RWPE2 (cell line): ENCODE data around the gene DST.

Source experiments
- ATAC-seq: fragments of 200-7000 bp; cut with Tn5 transposase; 3 replicates; pipeline ENCODE4 v1.9.1; 2021; ENCODE audit warnings: low read depth
- DNase-seq: peaks from one replicate; pipeline ENCODE4 v3.0.0-alpha.2; 2020; ENCODE audit warnings: low spot score
- H3K27ac ChIP-seq: fragments of 450-650 bp; 2 replicates; pipeline ENCODE4 v1.5.1; 2017; ENCODE audit warnings: mild to moderate bottlenecking; ENCODE audit not compliant: poor library complexity, severe bottlenecking
- H3K27me3 ChIP-seq: fragments of 250-450 bp; sonication (Bioruptor Pico); 2 replicates; pipeline ENCODE4 v1.5.1; 2021; ENCODE audit warnings: mild to moderate bottlenecking, moderate library complexity; ENCODE audit not compliant: insufficient read depth, poor library complexity, severe bottlenecking
- H3K36me3 ChIP-seq: fragments of 250-450 bp; sonication (Bioruptor Pico); 2 replicates; pipeline ENCODE4 v1.5.1; 2020; ENCODE audit warnings: low read depth, mild to moderate bottlenecking, moderate library complexity
- H3K4me1 ChIP-seq: fragments of 250-450 bp; sonication (Bioruptor Pico); 2 replicates; pipeline ENCODE4 v1.5.1; 2021; ENCODE audit warnings: mild to moderate bottlenecking, moderate library complexity; ENCODE audit not compliant: insufficient read depth, poor library complexity, severe bottlenecking
- H3K4me3 ChIP-seq: fragments of 250-450 bp; sonication (Bioruptor Pico); 2 replicates; pipeline ENCODE4 v1.5.1; 2021; ENCODE audit warnings: mild to moderate bottlenecking, moderate library complexity; ENCODE audit not compliant: severe bottlenecking
- H3K9me3 ChIP-seq: fragments of 250-450 bp; sonication (Bioruptor Pico); 2 replicates; pipeline ENCODE4 v1.5.1; 2021; ENCODE audit warnings: mild to moderate bottlenecking, moderate library complexity; ENCODE audit not compliant: severe bottlenecking
- CTCF ChIP-seq: fragments of 450-650 bp; IDR thresholded peaks from one replicate; pipeline ENCODE4 v1.5.1; 2017; ENCODE audit warnings: mild to moderate bottlenecking, moderate library complexity; ENCODE audit not compliant: poor library complexity, severe bottlenecking

The DST gene

GRCh38 chr6:56440551-56440981, 202.1 kb downstream of the DST start:
- no peak for TF ChIP-seq CTCF
- peaks cover 16% of the 10 kb centered on the region for H3K4me1 ChIP-seq
- H3K27me3 ChIP-seq = no peaks in the 10 kb centered on the region
- DNase-seq = no peak
- H3K36me3 ChIP-seq = no peaks in the 10 kb centered on the region
- no peaks in the 10 kb centered on the region for H3K9me3 ChIP-seq
- no peak overlapping the region for H3K4me3 ChIP-seq
- no peak for ATAC-seq
- H3K27ac ChIP-seq = no peak overlapping the region

- no peaks in the 10 kb centered on the region for H3K27me3 ChIP-seq
- H3K36me3 ChIP-seq = no peaks in the 10 kb centered on the region
- peak overlapping the region; percentile 46 for H3K27ac ChIP-seq
- ATAC-seq (peak; percentile 89), DNase-seq (no peak)
- TF ChIP-seq CTCF = no peak
- H3K4me1 ChIP-seq = peaks cover 21% of the 10 kb centered on the region
- H3K4me3 ChIP-seq = no peak overlapping the region
- H3K9me3 ChIP-seq = no peaks in the 10 kb centered on the region
Measured at GRCh38 chr6:56437171-56437900, 205.4 kb downstream of the DST start.

GRCh38 chr6:56435754-56436153, 206.9 kb downstream of the DST start:
- Histone ChIP-seq H3K27ac (no peak overlapping the region), H3K4me1 (peaks cover 21% of the 10 kb centered on the region), H3K27me3 (no peaks in the 10 kb centered on the region), H3K9me3 (no peaks in the 10 kb centered on the region), H3K4me3 (no peak overlapping the region), H3K36me3 (no peaks in the 10 kb centered on the region)
- DNase-seq (no peak), ATAC-seq (0 out of 3 replicates have a peak, but pooled peaks have one; percentile 24)
- TF ChIP-seq CTCF = no peak

GRCh38 chr6:56435326-56435725, 207.4 kb downstream of the DST start:
- TF ChIP-seq CTCF = no peak
- DNase-seq (no peak), ATAC-seq (peak; percentile 24; the same call in 2 of the 3 replicates)
- Histone ChIP-seq H3K27me3 (no peaks in the 10 kb centered on the region), H3K4me3 (no peak overlapping the region), H3K27ac (no peak overlapping the region), H3K36me3 (no peaks in the 10 kb centered on the region), H3K4me1 (peaks cover 21% of the 10 kb centered on the region), H3K9me3 (no peaks in the 10 kb centered on the region)

GRCh38 chr6:56434606-56435005, 208.1 kb downstream of the DST start:
- H3K27ac ChIP-seq = no peak overlapping the region
- DNase-seq (no peak), ATAC-seq (no peak)
- TF ChIP-seq CTCF = no peak
- H3K9me3 ChIP-seq = no peaks in the 10 kb centered on the region
- no peak overlapping the region for H3K4me3 ChIP-seq
- no peaks in the 10 kb centered on the region for H3K36me3 ChIP-seq
- H3K4me1 ChIP-seq = peaks cover 21% of the 10 kb centered on the region
- H3K27me3 ChIP-seq = no peaks in the 10 kb centered on the region
